Mucosa of stomach (tissue), 1 donor: ENCODE measurements around the gene CLEC4F.

Experiments used
- H3K27me3 ChIP-seq: one replicate; pipeline ENCODE4 v1.7.0; 2013; ENCODE audit warnings: mild to moderate bottlenecking, low read length; ENCODE audit not compliant: control insufficient read depth, insufficient read depth
- H3K36me3 ChIP-seq: one replicate; pipeline ENCODE4 v1.7.0; 2013; ENCODE audit warnings: low read length; ENCODE audit not compliant: control insufficient read depth, insufficient read depth
- H3K4me1 ChIP-seq: one replicate; pipeline ENCODE4 v1.7.0; 2013; ENCODE audit warnings: mild to moderate bottlenecking, low read length; ENCODE audit not compliant: control insufficient read depth, insufficient read depth
- H3K4me3 ChIP-seq: one replicate; pipeline ENCODE4 v1.7.0; 2013; ENCODE audit warnings: low read length
- H3K9ac ChIP-seq: one replicate; pipeline ENCODE4 v1.7.0; 2013; ENCODE audit warnings: mild to moderate bottlenecking, low read length, moderate library complexity
- H3K9me3 ChIP-seq: one replicate; pipeline ENCODE4 v1.7.0; 2013; ENCODE audit warnings: mild to moderate bottlenecking, low read length, moderate library complexity; ENCODE audit not compliant: control insufficient read depth
- donor health status: Pancreatic carcinoma.

CLEC4F gene

GRCh38 chr2:70820499-70820898 is at the start of gene CLEC4F:
Gene CLEC4F (minus strand): TSS chr2:70820599. CDS start chr2:70820523, 76 bp downstream.
- H3K9ac ChIP-seq: no peak within 1 kb of the TSS
- H3K27me3 ChIP-seq: peaks cover 9% of the 10 kb centered on the region
- H3K9me3 ChIP-seq: no peaks in the 10 kb centered on the region
- no peaks in the 10 kb centered on the region for H3K4me1 ChIP-seq
- no peak within 1 kb of the TSS for H3K4me3 ChIP-seq
- H3K36me3 ChIP-seq: no peaks in the 10 kb centered on the region

- Histone ChIP-seq H3K36me3 (no peaks in the 10 kb centered on the region), H3K27me3 (peaks cover 40% of the 10 kb centered on the region), H3K4me3 (no peak overlapping the region), H3K9ac (no peak overlapping the region), H3K9me3 (no peaks in the 10 kb centered on the region), H3K4me1 (peaks cover 5% of the 10 kb centered on the region)
Measured at GRCh38 chr2:70868970-70869369, 48.6 kb upstream of the CLEC4F start.

GRCh38 chr2:70861777-70862625 is 41.6 kb upstream of the CLEC4F start:
- Histone ChIP-seq H3K4me3 (no peak overlapping the region), H3K4me1 (peaks cover 4% of the 10 kb centered on the region), H3K9ac (no peak overlapping the region), H3K27me3 (peaks cover 56% of the 10 kb centered on the region), H3K9me3 (no peaks in the 10 kb centered on the region), H3K36me3 (no peaks in the 10 kb centered on the region)

- Histone ChIP-seq H3K9ac (no peak overlapping the region), H3K27me3 (peaks cover 16% of the 10 kb centered on the region), H3K9me3 (no peaks in the 10 kb centered on the region), H3K4me3 (no peak overlapping the region), H3K36me3 (no peaks in the 10 kb centered on the region), H3K4me1 (no peaks in the 10 kb centered on the region)
Measured at GRCh38 chr2:70855667-70856066, 35.3 kb upstream of the CLEC4F start.

DNA sequence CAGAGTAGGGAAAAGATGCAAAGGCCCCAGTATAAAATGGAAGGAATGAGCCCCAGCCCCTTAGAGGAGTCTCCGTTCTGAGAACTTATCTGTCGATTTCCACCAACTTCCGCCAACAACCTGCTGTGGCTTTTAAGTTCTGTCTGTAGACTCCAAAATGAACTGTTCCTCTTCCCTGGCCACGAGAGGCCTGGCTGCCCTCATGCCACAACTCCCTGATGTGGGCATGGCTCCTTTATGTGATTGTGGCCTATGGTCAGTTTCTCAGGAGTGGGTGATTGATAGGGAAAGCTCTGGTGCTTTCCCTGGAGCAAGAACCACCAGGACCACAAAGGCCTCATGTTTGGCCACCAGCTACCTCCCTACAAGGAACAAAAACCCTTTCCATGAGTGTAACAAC is 34.0 kb upstream of the CLEC4F start:
- Histone ChIP-seq H3K9me3 (no peaks in the 10 kb centered on the region), H3K4me3 (no peak overlapping the region), H3K27me3 (peaks cover 6% of the 10 kb centered on the region), H3K4me1 (no peaks in the 10 kb centered on the region), H3K9ac (no peak overlapping the region), H3K36me3 (no peaks in the 10 kb centered on the region)

DNA sequence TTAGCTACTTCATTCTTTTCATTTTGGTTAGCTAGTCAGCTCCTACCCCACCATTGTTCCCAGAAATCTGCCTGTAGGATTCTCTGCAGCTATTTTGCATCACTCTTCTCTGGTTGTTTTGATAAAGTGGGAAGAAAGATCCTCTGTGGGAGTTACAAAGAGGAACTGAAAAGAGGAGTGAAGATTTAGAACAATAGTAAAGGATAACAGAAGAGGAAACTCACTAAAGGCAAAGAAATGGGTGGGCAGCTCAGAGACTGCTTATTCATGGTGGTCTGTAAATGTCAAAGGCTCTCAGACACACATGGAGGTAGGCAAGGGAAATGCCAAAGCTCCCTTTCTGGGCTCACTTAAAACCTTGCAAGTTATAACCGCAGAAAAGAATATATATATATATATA is 32.4 kb upstream of the CLEC4F start:
- Histone ChIP-seq H3K27me3 (no peaks in the 10 kb centered on the region), H3K4me1 (no peaks in the 10 kb centered on the region), H3K9ac (no peak overlapping the region), H3K36me3 (no peaks in the 10 kb centered on the region), H3K4me3 (no peak overlapping the region), H3K9me3 (no peaks in the 10 kb centered on the region)

- no peaks in the 10 kb centered on the region for H3K27me3 ChIP-seq
- H3K4me3 ChIP-seq: no peak overlapping the region
- H3K9me3 ChIP-seq: no peaks in the 10 kb centered on the region
- H3K36me3 ChIP-seq: no peaks in the 10 kb centered on the region
- no peaks in the 10 kb centered on the region for H3K4me1 ChIP-seq
- no peak overlapping the region for H3K9ac ChIP-seq
Measured at GRCh38 chr2:70851704-70852103, 31.3 kb upstream of the CLEC4F start.

DNA sequence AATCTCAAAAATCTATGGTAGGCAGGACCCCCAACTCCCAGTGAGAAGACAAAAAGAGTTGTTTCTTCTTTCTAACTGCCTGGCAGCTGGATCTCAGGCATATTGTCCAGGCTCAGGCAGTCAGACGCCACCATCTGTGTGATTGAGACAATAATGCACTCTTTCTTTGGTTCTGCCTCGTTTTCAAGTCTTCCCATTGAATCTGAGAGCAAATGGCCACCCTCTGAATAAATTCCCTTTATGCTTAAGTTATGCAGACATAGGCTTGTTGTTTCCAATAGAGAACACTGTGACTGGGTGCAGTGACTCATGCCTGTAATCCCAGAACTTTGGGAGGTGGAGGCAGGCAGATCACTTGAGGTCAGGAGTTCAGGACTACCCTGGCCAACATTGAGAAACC is 30.5 kb upstream of the CLEC4F start:
- Histone ChIP-seq H3K9ac (no peak overlapping the region), H3K4me1 (no peaks in the 10 kb centered on the region), H3K4me3 (no peak overlapping the region), H3K36me3 (no peaks in the 10 kb centered on the region), H3K27me3 (no peaks in the 10 kb centered on the region), H3K9me3 (no peaks in the 10 kb centered on the region)

DNA sequence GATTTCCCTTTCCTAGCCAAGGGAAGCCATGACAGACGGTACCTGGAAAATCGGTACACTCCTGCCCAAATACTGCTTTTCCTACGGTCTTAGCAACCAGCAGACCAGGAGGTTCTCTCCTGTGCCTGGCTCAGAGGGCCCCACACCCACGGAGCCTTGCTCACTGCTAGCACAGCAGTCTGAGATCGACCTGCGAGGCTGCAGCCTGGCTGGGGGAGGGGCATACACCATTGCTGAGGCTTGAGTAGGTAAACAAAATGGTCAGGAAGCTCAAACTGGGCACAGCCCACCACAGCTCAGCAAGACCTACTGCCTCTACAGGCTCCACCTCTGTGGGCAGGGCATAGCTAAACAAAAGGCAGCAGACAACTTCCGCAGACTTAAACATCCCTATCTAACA is 22.0 kb upstream of the CLEC4F start:
- H3K4me1 ChIP-seq: no peaks in the 10 kb centered on the region
- no peaks in the 10 kb centered on the region for H3K36me3 ChIP-seq
- H3K4me3 ChIP-seq: no peak overlapping the region
- H3K27me3 ChIP-seq: peaks cover 3% of the 10 kb centered on the region
- H3K9me3 ChIP-seq: no peaks in the 10 kb centered on the region
- H3K9ac ChIP-seq: no peak overlapping the region

DNA sequence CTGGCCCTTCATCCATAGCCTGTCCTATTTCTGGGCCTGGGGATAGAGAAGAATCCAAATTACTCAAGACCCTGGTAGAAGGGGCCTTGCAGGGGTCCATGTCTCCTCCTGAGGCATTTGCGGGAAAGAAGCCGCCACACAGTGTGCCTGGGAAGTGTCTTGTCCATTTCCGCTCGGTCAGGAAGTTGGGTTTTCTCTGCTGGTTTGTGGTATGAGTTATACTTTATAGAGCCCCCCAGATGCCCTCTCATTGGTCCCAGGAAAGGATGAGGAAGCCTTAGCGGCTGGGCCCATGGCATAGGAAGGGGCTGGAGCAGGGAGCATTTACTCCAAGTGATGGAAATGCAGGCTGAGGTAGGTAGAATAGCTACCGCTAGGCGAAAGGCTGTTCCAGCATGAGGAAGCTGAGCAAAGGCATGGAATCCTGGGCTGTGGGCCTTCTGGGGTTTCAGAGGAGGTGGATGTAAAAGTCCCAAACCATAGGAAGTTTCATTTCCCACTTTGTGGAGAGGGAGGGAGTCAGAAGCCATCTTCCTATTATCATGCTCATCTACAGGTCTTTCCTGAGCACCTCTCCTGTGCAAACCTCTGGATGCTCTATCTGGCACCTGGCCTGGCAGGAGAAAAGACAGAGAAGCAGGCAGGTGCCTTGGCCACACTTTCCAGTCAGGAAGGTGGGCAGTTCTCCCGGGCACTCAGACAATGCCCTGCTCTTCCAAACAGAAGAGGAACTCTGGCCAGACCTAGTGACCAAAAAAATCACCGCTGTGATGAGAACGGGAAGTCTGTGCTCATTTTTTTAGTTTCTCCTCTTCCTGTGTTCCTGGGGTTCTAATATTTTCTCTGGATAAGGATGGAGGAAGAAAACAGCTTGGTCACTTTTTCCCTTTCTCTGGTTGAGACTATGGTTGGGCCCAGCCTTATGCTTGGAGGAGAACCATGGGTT is 17.9 kb upstream of the CLEC4F start:
- H3K27me3 ChIP-seq: peaks cover 3% of the 10 kb centered on the region
- no peaks in the 10 kb centered on the region for H3K4me1 ChIP-seq
- no peaks in the 10 kb centered on the region for H3K9me3 ChIP-seq
- H3K36me3 ChIP-seq: no peaks in the 10 kb centered on the region
- H3K4me3 ChIP-seq: no peak overlapping the region
- no peak overlapping the region for H3K9ac ChIP-seq

GRCh38 chr2:70835643-70836042 is 15.2 kb upstream of the CLEC4F start, which contains the start of gene CD207:
Gene CD207 (minus strand): TSS chr2:70835816. CDS start chr2:70835776, 40 bp downstream.
- no peak within 1 kb of the TSS for H3K4me3 ChIP-seq
- no peaks in the 10 kb centered on the region for H3K27me3 ChIP-seq
- no peaks in the 10 kb centered on the region for H3K36me3 ChIP-seq
- no peaks in the 10 kb centered on the region for H3K4me1 ChIP-seq
- no peak within 1 kb of the TSS for H3K9ac ChIP-seq
- no peaks in the 10 kb centered on the region for H3K9me3 ChIP-seq

- no peaks in the 10 kb centered on the region for H3K27me3 ChIP-seq
- no peaks in the 10 kb centered on the region for H3K9me3 ChIP-seq
- H3K9ac ChIP-seq: no peak overlapping the region
- H3K36me3 ChIP-seq: no peaks in the 10 kb centered on the region
- no peak overlapping the region for H3K4me3 ChIP-seq
- no peaks in the 10 kb centered on the region for H3K4me1 ChIP-seq
Measured at GRCh38 chr2:70834881-70835280, 14.5 kb upstream of the CLEC4F start.
